K562 (cell line): Measurements from ENCODE around the gene FAM78A. TPM values are rescaled to one million over a fixed set of nuclear protein-coding genes. Genes with fewer than 3 reads are reported as not detected.
"Not testable (repeated sequence)": the region's sequence is repeated elsewhere in the genome, so short reads cannot be mapped to it uniquely, and the experiment has no call there.

Experiments used
- ATAC-seq: fragments of 200-7000 bp; cut with Tn5 transposase; 3 replicates; pipeline ENCODE4 v1.9.1; 2020; ENCODE audit warnings: moderate library complexity
- BruUV-seq: library from RNA; stranded (reverse); fragments of 400-500 nt; replicated peaks from 2 replicates; lab custom pipeline; 2021; lab: Mats Ljungman, UMichigan
- CTCF ChIA-PET: fragments of 300-600 bp; formaldehyde crosslinking; extraction: SDS; loops from one replicate; lab custom pipeline; 2021; ENCODE audit warnings: low intra/inter-chr PET ratio; lab: Yijun Ruan, JAX
- POLR2A ChIA-PET: fragments of 300-600, 350-650 bp; sonication (Branson Sonifier 250); formaldehyde crosslinking; extraction: SDS; loops from one replicate; lab custom pipeline; 2021; ENCODE audit warnings: antibody characterized with exemption, inconsistent platforms; lab: Yijun Ruan, JAX
- DNase-seq, 4 experiments: peaks; one replicate each; pipeline versions ENCODE4 v3.0.0 to v3.0.0-alpha.2; 2011 to 2018; ENCODE audit warnings: low spot score in 3 of 4, mixed read lengths in 3 of 4; ENCODE audit errors: extremely low read depth in 1 of 4
- FAIRE-seq: peaks from 2 replicates; lab custom pipeline; 2011; peaks lifted over from hg19 to GRCh38; lab: Jason Lieb, UNC
- H2AFZ ChIP-seq: 2 replicates; pipeline ENCODE4 v1.6.0; 2011; ENCODE audit warnings: low read depth, low read length, control low read depth, inconsistent platforms
- H3K27ac ChIP-seq: fragments of 200-600 bp; 3 replicates; pipeline ENCODE4 v1.8.0; 2011; ENCODE audit warnings: low read depth, mild to moderate bottlenecking, control low read depth, inconsistent platforms, low read length, moderate library complexity, mixed read lengths; ENCODE audit errors: extremely low read depth
- H3K27me3 ChIP-seq, 2 experiments: fragments of 300-600 bp in 1 of 2; 2 replicates in 1 of 2; 3 replicates in 1 of 2; pipeline versions ENCODE4 v1.6.0 to v1.8.0; 2011; ENCODE audit warnings: inconsistent platforms in 2 of 2, low read length in 2 of 2, mild to moderate bottlenecking in 1 of 2, mixed read lengths in 1 of 2, moderate library complexity in 1 of 2; ENCODE audit not compliant: control insufficient read depth in 2 of 2, insufficient read depth in 2 of 2
- H3K36me3 ChIP-seq: fragments of 300-600 bp; 3 replicates; pipeline ENCODE4 v1.8.0; 2011; ENCODE audit warnings: mild to moderate bottlenecking, low read length, inconsistent platforms; ENCODE audit not compliant: control insufficient read depth, insufficient read depth
- H3K4me1 ChIP-seq, 2 experiments: fragments of 200-600 bp in 1 of 2; replicated peaks in 1 of 2; 2 replicates in 1 of 2; 3 replicates in 1 of 2; pipeline versions ENCODE4 v1.5.1 to v1.8.0; 2011; ENCODE audit warnings: inconsistent platforms in 2 of 2, low read length in 2 of 2, mild to moderate bottlenecking in 1 of 2, mixed read lengths in 1 of 2, moderate library complexity in 1 of 2; ENCODE audit not compliant: control insufficient read depth in 2 of 2, insufficient read depth in 2 of 2
- H3K4me2 ChIP-seq: 2 replicates; pipeline ENCODE4 v1.6.1; 2011; ENCODE audit warnings: low read length, control low read depth, inconsistent platforms, mixed read lengths; ENCODE audit not compliant: insufficient read depth
- H3K4me3 ChIP-seq: fragments of 200-600 bp; sonication (generic), shearing (Covaris generic); 2 replicates; pipeline ENCODE4 v1.5.1; 2016; ENCODE audit warnings: control low read depth, inconsistent platforms
- H3K79me2 ChIP-seq: fragments of 200-600 bp; 3 replicates; pipeline ENCODE4 v1.8.0; 2011; ENCODE audit warnings: low read length, inconsistent platforms; ENCODE audit not compliant: control insufficient read depth, insufficient read depth
- H3K9ac ChIP-seq, 2 experiments: 2 replicates each; pipeline versions ENCODE4 v1.6.0 to v1.6.1; 2011; ENCODE audit warnings: low read depth in 2 of 2, low read length in 2 of 2, control low read depth in 1 of 2, inconsistent platforms in 1 of 2, mild to moderate bottlenecking in 1 of 2, mixed read lengths in 1 of 2; ENCODE audit not compliant: insufficient read depth in 1 of 2
- H3K9me1 ChIP-seq: one replicate; pipeline ENCODE4 v1.6.0; 2011; ENCODE audit warnings: inconsistent platforms, mild to moderate bottlenecking, low read length, moderate library complexity; ENCODE audit not compliant: control insufficient read depth, insufficient read depth
- H3K9me3 ChIP-seq: replicated peaks from 2 replicates; pipeline ENCODE4 v1.5.1; 2011; ENCODE audit warnings: low read depth, low read length, inconsistent platforms; ENCODE audit not compliant: control insufficient read depth, insufficient read depth
- H4K20me1 ChIP-seq: replicated peaks from 2 replicates; pipeline ENCODE4 v1.6.1; 2011; ENCODE audit warnings: low read length, inconsistent platforms, mixed read lengths; ENCODE audit not compliant: control insufficient read depth, insufficient read depth
- MLX ChIP-seq, 2 experiments: fragments of 450-650 bp in 1 of 2; sonication (generic) in 1 of 2; formaldehyde crosslinking; conservative IDR thresholded peaks; 2 replicates each; pipeline versions ENCODE4 v1.4.0 to v1.8.1; 2020 to 2022; ENCODE audit warnings: mild to moderate bottlenecking in 1 of 2, missing genetic modification reagents in 1 of 2
- ZNF224 ChIP-seq: sonication (generic); formaldehyde crosslinking; IDR thresholded peaks from 2 replicates; pipeline ENCODE4 v1.8.0; 2022; ENCODE audit warnings: mild to moderate bottlenecking, missing genetic modification reagents
- WGBS: fragments of 100-300 bp; shearing (Covaris generic); methylation state at CpG from one replicate; pipeline ENCODE4 v1.1.6; 2016; ENCODE audit warnings: low coverage, mixed read lengths; ENCODE audit not compliant: insufficient coverage; ENCODE audit errors: missing lambda C conversion rate; 5-methylcytosine and 5-hydroxymethylcytosine counted together
- in situ Hi-C: fragments of 300-500 bp; cut with MboI; formaldehyde crosslinking; loops from 4 replicates; pipeline ENCODE4 v1.15.0; 2018; ENCODE audit warnings: inconsistent platforms, mixed read lengths
- intact Hi-C: fragments of 100-400 bp; cut with micrococcal nuclease; formaldehyde crosslinking; loops from 2 replicates; pipeline ENCODE4 v1.14.2; 2022
- polyA plus RNA-seq, 8 experiments: library from polyadenylated mRNA; depleted of rRNA in 4 of 8; stranded (reverse) in 5 of 8; unstranded in 3 of 8; fragments of >200 nt; fragmentation: Nextera tagmentation in 2 of 8; fragmentation: Illumina TruSeq in 1 of 8; extraction: Ambion mirVana in 2 of 8; extraction: Trizol in 1 of 8; gene quantifications; 2 replicates each; pipeline versions ENCODE4 v1.2.1 to v1.2.3, GENCODE V29; 2011 to 2014; ENCODE audit warnings: inconsistent platforms in 1 of 8, missing spikeins in 1 of 8
- total RNA-seq, 7 experiments: library from RNA; depleted of rRNA in 6 of 7; stranded (reverse); fragments of >200 nt in 6 of 7; fragmentation: Illumina TruSeq in 2 of 7; extraction: Trizol in 2 of 7; gene quantifications; 2 replicates each; pipeline versions ENCODE4 v1.2.1 to v1.2.3, GENCODE V29; 2011 to 2021; ENCODE audit warnings: low replicate concordance in 1 of 7

Gene FAM78A
- total and polyA plus RNA-seq, 9 of the 15 experiments (the other 6 are each of a cell fraction or from before 2014, with no cell fraction given): 0.56 to 103 (median 55.2) TPM

- no peak for TF ChIP-seq ZNF224 (CRISPR knock-in tag)
Measured at GRCh38 chr9:131271506-131271931, 4.8 kb downstream of the FAM78A start (continued).

- Histone ChIP-seq H3K79me2 (peaks cover 96% of the 10 kb centered on the region), H2AFZ (peak overlapping the region; percentile 79; the same call in 1 of the 2 replicates), H3K4me1 (peaks cover 47 to 91% of the 10 kb centered on the region in 2 experiments), H4K20me1 (peaks cover 17% of the 10 kb centered on the region)
- FAIRE-seq, H3K4me3 ChIP-seq, H3K9me3 ChIP-seq, CTCF ChIA-PET, ATAC-seq: not testable (repeated sequence)
- 72% methylated on average over 1 of the region's 1 CpG for WGBS
- TF ChIP-seq MLX (CRISPR knock-in tag; conservative IDR thresholded peaks at IDR 0.05): peak in 1 of 2 experiments; percentile 15; a peak in 1 of 4 replicates
- TF ChIP-seq, all 486 proteins: peak for 1; not testable (repeated sequence) for 485
- POLR2A ChIA-PET: interaction anchor here (0.5 to 14.6 kb wide), 7 partner anchors 8 to 260 kb away, joined by 3 to 338 read pairs (median 4); no protein-coding TSS in a partner anchor
- Histone ChIP-seq H3K9me1 (peaks cover 10% of the 10 kb centered on the region), H3K9ac (peak overlapping the region; percentile 52 to 80; a peak in 3 of 4 replicates), H3K27ac (peak overlapping the region; percentile 75), H3K36me3 (peaks cover 56% of the 10 kb centered on the region), H3K4me2 (peak overlapping the region; percentile 73)
- intact Hi-C loops, DNase-seq, H3K27me3 ChIP-seq, BruUV-seq, in situ Hi-C loops: not testable (repeated sequence)
Measured at GRCh38 chr9:131271016-131271273, 5.4 kb downstream of the FAM78A start.
